Activated naive CD8-positive, alpha-beta T cell treated with anti-CD3 and anti-CD28 coated beads, Interleukin-2, amount 10 ng/mL, durations not matched to agents 7 days and 5 days (primary cell): ENCODE data around the gene SPDEF. TPM values are rescaled to one million over a fixed set of nuclear protein-coding genes. Genes with fewer than 3 reads are reported as not detected.

Experiments used
- total RNA-seq, 2 experiments: library from RNA; stranded (reverse); gene quantifications; one replicate each; pipeline ENCODE4 v1.2.3, GENCODE V29; 2021

Gene SPDEF
- total RNA-seq, 2 experiments from 2014 or later = not detected

Other genes starting within 250 kb of the SPDEF start
- 10 to 100 TPM; 17.7 to 18.7 TPM for gene NUDT3, start 163.7 kb downstream of the SPDEF start, total RNA-seq
- gene RPS10, start 130.3 kb downstream of the SPDEF start, total RNA-seq = 1,000 to 10,000 TPM; 1,507 to 1,529 TPM
- gene PACSIN1, start 90.3 kb downstream of the SPDEF start, total RNA-seq = 1 to 10 TPM; 3.1 to 4.5 TPM
- 10 to 100 TPM; 66.1 to 73.8 TPM for gene ILRUN, start 140.4 kb upstream of the SPDEF start, total RNA-seq
- gene SNRPC, start 201.2 kb upstream of the SPDEF start, total RNA-seq = 10 to 100 TPM; 92.3 to 94.2 TPM
- 10 to 100 TPM; 11.7 to 11.8 TPM for gene BLTP3A, start 235.8 kb upstream of the SPDEF start, total RNA-seq